K562 (cell line): Measurements from ENCODE around the gene TMEM72. TPM values are rescaled to one million over a fixed set of nuclear protein-coding genes. Genes with fewer than 3 reads are reported as not detected.

Experiments
- ARID1B ChIP-seq: fragments of 450-650 bp; IDR thresholded peaks from 2 replicates; pipeline ENCODE4 v1.6.1; 2016; ENCODE audit warnings: antibody characterized with exemption, mild to moderate bottlenecking, inconsistent platforms
- ATF1 ChIP-seq, 2 experiments: fragments of 450-650 bp in 1 of 2; IDR thresholded peaks; 2 replicates each; pipeline ENCODE4 v1.6.1; 2016; ENCODE audit warnings: missing compliant biosample characterization in 1 of 2, missing genetic modification characterization in 1 of 2
- CEBPG ChIP-seq, 3 experiments: fragments of 200-800 bp in 1 of 3; sonication (Bioruptor generic) in 1 of 3; sonication (generic) in 1 of 3; formaldehyde crosslinking in 1 of 3; IDR thresholded peaks in 2 of 3; conservative IDR thresholded peaks in 1 of 3; 2 replicates each; pipeline versions ENCODE4 v1.6.1 to v1.8.0; 2016 to 2022; ENCODE audit warnings: missing compliant biosample characterization in 2 of 3, missing genetic modification characterization in 2 of 3, mild to moderate bottlenecking in 1 of 3, missing genetic modification reagents in 1 of 3
- CREB1 ChIP-seq, 2 experiments: sonication (generic) in 1 of 2; formaldehyde crosslinking in 1 of 2; IDR thresholded peaks; 2 replicates each; pipeline versions ENCODE4 v1.6.1 to v1.8.0; 2012 to 2022; ENCODE audit warnings: inconsistent platforms in 1 of 2, mild to moderate bottlenecking in 1 of 2, missing genetic modification reagents in 1 of 2, moderate library complexity in 1 of 2
- FOSL1 ChIP-seq: fragments of 200-800 bp; sonication (Bioruptor generic); conservative IDR thresholded peaks from 2 replicates; pipeline ENCODE4 v1.6.1; 2016; ENCODE audit warnings: missing genetic modification characterization, missing compliant biosample characterization
- FOXA3 ChIP-seq, 2 experiments: fragments of 450-650 bp in 1 of 2; sonication (generic) in 1 of 2; formaldehyde crosslinking; IDR thresholded peaks in 1 of 2; conservative IDR thresholded peaks in 1 of 2; 2 replicates each; pipeline versions ENCODE4 v1.4.0 to v1.8.0; 2020 to 2022; ENCODE audit warnings: mild to moderate bottlenecking in 2 of 2, missing genetic modification reagents in 1 of 2
- FOXJ2 ChIP-seq: fragments of 200-800 bp; sonication (Bioruptor generic); IDR thresholded peaks from 2 replicates; pipeline ENCODE4 v1.6.1; 2016; ENCODE audit warnings: missing genetic modification characterization, missing compliant biosample characterization
- HDAC2 ChIP-seq: fragments of 450-650 bp; IDR thresholded peaks from 2 replicates; pipeline ENCODE4 v1.6.1; 2016; ENCODE audit warnings: mild to moderate bottlenecking
- MAZ ChIP-seq, 2 experiments: fragments of 450-650 bp in 1 of 2; sonication (generic) in 1 of 2; formaldehyde crosslinking; IDR thresholded peaks in 1 of 2; conservative IDR thresholded peaks in 1 of 2; 2 replicates each; pipeline versions ENCODE4 v1.4.0 to v1.5.0; 2020; ENCODE audit warnings: mild to moderate bottlenecking in 1 of 2, missing genetic modification reagents in 1 of 2
- MEF2D ChIP-seq: conservative IDR thresholded peaks from 2 replicates; pipeline ENCODE4 v1.6.1; 2016; ENCODE audit warnings: low read depth, missing genetic modification characterization, missing compliant biosample characterization
- MTA2 ChIP-seq: fragments of 450-650 bp; IDR thresholded peaks from 2 replicates; pipeline ENCODE4 v1.6.1; 2016; ENCODE audit warnings: low read depth
- RAD51 ChIP-seq: fragments of 450-650 bp; IDR thresholded peaks from 2 replicates; pipeline ENCODE4 v1.7.1; 2016; ENCODE audit warnings: low read depth, mild to moderate bottlenecking, borderline replicate concordance
- SOX6 ChIP-seq: fragments of 450-650 bp; IDR thresholded peaks from 2 replicates; pipeline ENCODE4 v1.6.1; 2014; ENCODE audit warnings: mild to moderate bottlenecking
- TEAD1 ChIP-seq, 2 experiments: fragments of 450-650 bp in 1 of 2; sonication (generic) in 1 of 2; formaldehyde crosslinking; IDR thresholded peaks; 2 replicates each; pipeline versions ENCODE4 v1.4.0 to v1.8.0; 2020 to 2022; ENCODE audit warnings: mild to moderate bottlenecking in 2 of 2, missing genetic modification reagents in 1 of 2
- TRIM24 ChIP-seq, 2 experiments: fragments of 450-650 bp; IDR thresholded peaks; 2 replicates each; pipeline ENCODE4 v1.6.1; 2016
- ZNF584 ChIP-seq: fragments of 200-800 bp; sonication (Bioruptor generic); IDR thresholded peaks from 2 replicates; pipeline ENCODE4 v1.6.1; 2016; ENCODE audit warnings: low read depth, mild to moderate bottlenecking, missing genetic modification characterization, missing compliant biosample characterization
- polyA plus RNA-seq, 8 experiments: library from polyadenylated mRNA; depleted of rRNA in 4 of 8; stranded (reverse) in 5 of 8; unstranded in 3 of 8; fragments of >200 nt; fragmentation: Nextera tagmentation in 2 of 8; fragmentation: Illumina TruSeq in 1 of 8; extraction: Ambion mirVana in 2 of 8; extraction: Trizol in 1 of 8; gene quantifications; 2 replicates each; pipeline versions ENCODE4 v1.2.1 to v1.2.3, GENCODE V29; 2011 to 2014; ENCODE audit warnings: inconsistent platforms in 1 of 8, missing spikeins in 1 of 8
- total RNA-seq, 7 experiments: library from RNA; depleted of rRNA in 6 of 7; stranded (reverse); fragments of >200 nt in 6 of 7; fragmentation: Illumina TruSeq in 2 of 7; extraction: Trizol in 2 of 7; gene quantifications; 2 replicates each; pipeline versions ENCODE4 v1.2.1 to v1.2.3, GENCODE V29; 2011 to 2021; ENCODE audit warnings: low replicate concordance in 1 of 7
- TF ChIP-seq, protein P1 (sequence below): fragments of 250-450 bp; sonication (Bioruptor Pico); IDR thresholded peaks from 2 replicates; pipeline ENCODE4 v1.8.0; 2021; ENCODE audit warnings: moderate library complexity, mild to moderate bottlenecking, inconsistent platforms
- TF ChIP-seq, protein P2 (sequence below): fragments of 450-650 bp; IDR thresholded peaks from 2 replicates; pipeline ENCODE4 v1.6.1; 2016
- TF ChIP-seq, protein P3 (sequence below): fragments of 200-800 bp; sonication (Bioruptor generic); IDR thresholded peaks from 2 replicates; pipeline ENCODE4 v1.6.1; 2017; ENCODE audit warnings: missing genetic modification characterization, missing compliant biosample characterization

Gene TMEM72
- total and polyA plus RNA-seq, 9 of the 15 experiments (the other 6 are each of a cell fraction or from before 2014, with no cell fraction given), result not detected

DNA sequence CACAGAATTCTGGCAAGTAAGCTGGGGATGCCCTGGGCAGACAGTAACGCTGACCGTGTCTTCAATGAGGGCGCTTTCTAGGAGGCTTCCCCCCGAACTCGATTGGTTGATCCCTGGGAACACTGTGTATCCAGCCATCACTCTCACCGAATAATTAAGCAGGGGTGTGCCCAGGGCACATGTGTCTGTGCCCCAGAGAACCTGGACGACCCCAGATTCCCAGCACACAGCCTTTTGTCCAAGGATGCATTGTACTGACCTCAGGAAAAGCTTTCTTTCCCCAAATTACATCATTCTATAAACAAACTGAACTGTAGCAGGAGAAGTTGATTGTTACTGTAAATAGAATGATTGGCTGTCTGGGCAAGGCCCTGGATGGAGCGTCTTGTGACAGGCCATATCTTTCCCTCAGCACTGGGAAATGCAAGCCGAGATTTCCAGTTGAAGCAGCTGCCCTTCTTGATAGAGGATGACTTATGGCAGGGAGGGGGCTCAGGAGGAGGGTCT is 74.1 kb downstream of the TMEM72 start (continued):
- TF ChIP-seq ARID1B, result peak; percentile 67; the same call in 1 of the 2 replicates
- peak in 1 of 2 experiments; percentile 70; a peak in 1 of 4 replicates for TF ChIP-seq TEAD1 (CRISPR knock-in tag; IDR thresholded peaks at IDR 0.05)
- TF ChIP-seq ZNF584 (CRISPR knock-in tag), result 0 out of 2 replicates have a peak, but pooled peaks have one; percentile 30
- TF ChIP-seq CEBPG (CRISPR knock-in tag; IDR thresholded peaks at IDR 0.05), result no peak
- TF ChIP-seq CEBPG (tag; conservative IDR thresholded peaks at IDR 0.05 in 1 of 2, IDR thresholded peaks at IDR 0.05 in 1 of 2), result peak in 1 of 2 experiments; percentile 86; a peak in 2 of 4 replicates
- peak in 1 of 2 experiments; percentile 11; a peak in 1 of 4 replicates for TF ChIP-seq TRIM24 (IDR thresholded peaks at IDR 0.05)
- peak; percentile 91 for TF ChIP-seq FOXJ2 (tag)
- peak; percentile 75; the same call in 1 of the 2 replicates for TF ChIP-seq MEF2D (tag)
- TF ChIP-seq SOX6, result peak; percentile 87
- TF ChIP-seq ATF1 (CRISPR knock-in tag; IDR thresholded peaks at IDR 0.05), result no peak
- TF ChIP-seq ATF1 (tag; IDR thresholded peaks at IDR 0.05), result no peak
- peak; percentile 34; the same call in 1 of the 2 replicates for TF ChIP-seq FOSL1 (tag)
- TF ChIP-seq, protein P1, sequence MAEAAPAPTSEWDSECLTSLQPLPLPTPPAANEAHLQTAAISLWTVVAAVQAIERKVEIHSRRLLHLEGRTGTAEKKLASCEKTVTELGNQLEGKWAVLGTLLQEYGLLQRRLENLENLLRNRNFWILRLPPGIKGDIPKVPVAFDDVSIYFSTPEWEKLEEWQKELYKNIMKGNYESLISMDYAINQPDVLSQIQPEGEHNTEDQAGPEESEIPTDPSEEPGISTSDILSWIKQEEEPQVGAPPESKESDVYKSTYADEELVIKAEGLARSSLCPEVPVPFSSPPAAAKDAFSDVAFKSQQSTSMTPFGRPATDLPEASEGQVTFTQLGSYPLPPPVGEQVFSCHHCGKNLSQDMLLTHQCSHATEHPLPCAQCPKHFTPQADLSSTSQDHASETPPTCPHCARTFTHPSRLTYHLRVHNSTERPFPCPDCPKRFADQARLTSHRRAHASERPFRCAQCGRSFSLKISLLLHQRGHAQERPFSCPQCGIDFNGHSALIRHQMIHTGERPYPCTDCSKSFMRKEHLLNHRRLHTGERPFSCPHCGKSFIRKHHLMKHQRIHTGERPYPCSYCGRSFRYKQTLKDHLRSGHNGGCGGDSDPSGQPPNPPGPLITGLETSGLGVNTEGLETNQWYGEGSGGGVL (CRISPR knock-in tag), result no peak
- TF ChIP-seq HDAC2, result peak; percentile 56; the same call in 1 of the 2 replicates
- no peak for TF ChIP-seq RAD51
- TF ChIP-seq MAZ (CRISPR knock-in tag; conservative IDR thresholded peaks at IDR 0.05 in 1 of 2, IDR thresholded peaks at IDR 0.05 in 1 of 2), result peak in 1 of 2 experiments; percentile 41; a peak in 2 of 4 replicates
- TF ChIP-seq, protein P2, sequence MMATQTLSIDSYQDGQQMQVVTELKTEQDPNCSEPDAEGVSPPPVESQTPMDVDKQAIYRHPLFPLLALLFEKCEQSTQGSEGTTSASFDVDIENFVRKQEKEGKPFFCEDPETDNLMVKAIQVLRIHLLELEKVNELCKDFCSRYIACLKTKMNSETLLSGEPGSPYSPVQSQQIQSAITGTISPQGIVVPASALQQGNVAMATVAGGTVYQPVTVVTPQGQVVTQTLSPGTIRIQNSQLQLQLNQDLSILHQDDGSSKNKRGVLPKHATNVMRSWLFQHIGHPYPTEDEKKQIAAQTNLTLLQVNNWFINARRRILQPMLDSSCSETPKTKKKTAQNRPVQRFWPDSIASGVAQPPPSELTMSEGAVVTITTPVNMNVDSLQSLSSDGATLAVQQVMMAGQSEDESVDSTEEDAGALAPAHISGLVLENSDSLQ, result peak; percentile 65; the same call in 1 of the 2 replicates
- peak in 1 of 2 experiments; percentile 52; a peak in 2 of 4 replicates for TF ChIP-seq FOXA3 (CRISPR knock-in tag; conservative IDR thresholded peaks at IDR 0.05 in 1 of 2, IDR thresholded peaks at IDR 0.05 in 1 of 2)
- TF ChIP-seq CREB1 (IDR thresholded peaks at IDR 0.05), result no peak
- TF ChIP-seq CREB1 (CRISPR knock-in tag; IDR thresholded peaks at IDR 0.05), result no peak
- TF ChIP-seq, protein P3, sequence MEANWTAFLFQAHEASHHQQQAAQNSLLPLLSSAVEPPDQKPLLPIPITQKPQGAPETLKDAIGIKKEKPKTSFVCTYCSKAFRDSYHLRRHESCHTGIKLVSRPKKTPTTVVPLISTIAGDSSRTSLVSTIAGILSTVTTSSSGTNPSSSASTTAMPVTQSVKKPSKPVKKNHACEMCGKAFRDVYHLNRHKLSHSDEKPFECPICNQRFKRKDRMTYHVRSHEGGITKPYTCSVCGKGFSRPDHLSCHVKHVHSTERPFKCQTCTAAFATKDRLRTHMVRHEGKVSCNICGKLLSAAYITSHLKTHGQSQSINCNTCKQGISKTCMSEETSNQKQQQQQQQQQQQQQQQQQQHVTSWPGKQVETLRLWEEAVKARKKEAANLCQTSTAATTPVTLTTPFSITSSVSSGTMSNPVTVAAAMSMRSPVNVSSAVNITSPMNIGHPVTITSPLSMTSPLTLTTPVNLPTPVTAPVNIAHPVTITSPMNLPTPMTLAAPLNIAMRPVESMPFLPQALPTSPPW (CRISPR knock-in tag), result peak; percentile 33; the same call in 1 of the 2 replicates
- TF ChIP-seq MTA2, result peak; percentile 35; the same call in 1 of the 2 replicates
